Suprapubic skin (tissue), 4 donors: ENCODE results near the gene RNF217. TPM values are rescaled to one million over a fixed set of nuclear protein-coding genes. Genes with fewer than 3 reads are reported as not detected.
"Not testable (repeated sequence)": the region's sequence is repeated elsewhere in the genome, so short reads cannot be mapped to it uniquely, and the experiment has no call there.

Source experiments
- DNase-seq, 2 donors: peaks; one replicate each; pipeline ENCODE4 v3.0.0-alpha.2; 2019; ENCODE audit warnings: low spot score in 2 of 2
- H3K27ac ChIP-seq: fragments of 200-600 bp; sonication (generic); one replicate; pipeline ENCODE4 v1.5.1; 2019
- H3K27me3 ChIP-seq: fragments of 200-600 bp; sonication (generic); one replicate; pipeline ENCODE4 v1.5.1; 2019
- H3K36me3 ChIP-seq: fragments of 200-600 bp; sonication (generic); one replicate; pipeline ENCODE4 v1.5.1; 2019
- H3K4me1 ChIP-seq: fragments of 200-600 bp; sonication (generic); one replicate; pipeline ENCODE4 v1.5.1; 2019
- H3K4me3 ChIP-seq: fragments of 200-600 bp; sonication (generic); one replicate; pipeline ENCODE4 v1.5.1; 2019; ENCODE audit warnings: mild to moderate bottlenecking
- H3K9me3 ChIP-seq: fragments of 200-600 bp; sonication (generic); one replicate; pipeline ENCODE4 v1.5.1; 2019
- EP300 ChIP-seq: sonication (generic); formaldehyde crosslinking; IDR thresholded peaks from one replicate; pipeline ENCODE4 v1.6.1; 2017; ENCODE audit warnings: antibody characterized with exemption
- POLR2A ChIP-seq, 2 donors: fragments of 450-650 bp; IDR thresholded peaks; one replicate each; pipeline ENCODE4 v1.6.1; 2017; ENCODE audit warnings: antibody characterized with exemption in 2 of 2, mild to moderate bottlenecking in 2 of 2, moderate library complexity in 2 of 2
- POLR2AphosphoS5 ChIP-seq, 3 donors: sonication (generic); formaldehyde crosslinking; IDR thresholded peaks; one replicate each; pipeline ENCODE4 v1.6.1; 2017; ENCODE audit warnings: antibody characterized with exemption in 3 of 3
- WGBS: methylation state at CpG from one replicate; pipeline ENCODE4 v1.1.5; 2018; 5-methylcytosine and 5-hydroxymethylcytosine counted together
- total RNA-seq, 4 donors: library from RNA; depleted of rRNA; stranded (reverse); fragments of >200 nt; gene quantifications; one replicate each; pipeline ENCODE4 v1.1.0, GENCODE V29; 2016
- TF ChIP-seq, protein P1 (sequence below), 2 donors: fragments of 200-600 bp in 1 of 2; fragments of 450-650 bp in 1 of 2; sonication (generic) in 1 of 2; IDR thresholded peaks; one replicate each; pipeline ENCODE4 v1.5.1; 2016 to 2019; ENCODE audit warnings: antibody characterized with exemption in 2 of 2, mild to moderate bottlenecking in 1 of 2, moderate library complexity in 1 of 2

The RNF217 gene
- total RNA-seq, 4 donors from 2014 or later, result 32.3 to 55.1 (median 43.3) TPM

DNA sequence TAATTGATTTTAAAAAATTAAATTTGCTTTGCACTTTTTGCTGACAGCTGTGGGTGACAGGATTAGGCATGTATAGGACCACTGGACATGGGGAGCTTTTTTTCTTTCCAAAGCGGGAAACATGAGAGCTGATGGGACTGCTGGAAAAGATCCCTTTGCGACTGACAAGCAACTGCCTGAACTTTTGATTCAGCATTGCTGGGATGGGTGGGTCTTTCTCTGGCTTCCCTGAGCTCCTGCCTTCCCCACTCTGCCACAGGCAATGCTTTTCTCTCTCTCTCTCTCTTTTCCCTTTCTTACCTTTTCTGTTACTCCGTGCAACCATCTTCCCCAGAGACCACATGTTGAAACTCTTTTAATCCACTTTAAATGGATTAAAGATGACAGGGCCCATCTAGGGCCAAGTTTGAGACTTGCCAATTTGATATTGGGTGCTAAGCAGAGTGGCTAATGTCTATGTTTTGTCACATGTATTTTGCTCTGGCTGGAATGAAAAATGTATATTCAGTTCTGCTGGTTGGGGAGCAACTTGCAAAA lies 157.9 kb downstream of the RNF217 start:
- no peaks in the 10 kb centered on the region for H3K36me3 ChIP-seq
- H3K4me3 ChIP-seq, result no peak overlapping the region
- WGBS, result 81% methylated on average over 3 of the region's 3 CpGs
- no peak for TF ChIP-seq POLR2A (IDR thresholded peaks at IDR 0.05)
- TF ChIP-seq EP300, result no peak
- no peak for TF ChIP-seq POLR2AphosphoS5 (IDR thresholded peaks at IDR 0.05)
- TF ChIP-seq, protein P1, sequence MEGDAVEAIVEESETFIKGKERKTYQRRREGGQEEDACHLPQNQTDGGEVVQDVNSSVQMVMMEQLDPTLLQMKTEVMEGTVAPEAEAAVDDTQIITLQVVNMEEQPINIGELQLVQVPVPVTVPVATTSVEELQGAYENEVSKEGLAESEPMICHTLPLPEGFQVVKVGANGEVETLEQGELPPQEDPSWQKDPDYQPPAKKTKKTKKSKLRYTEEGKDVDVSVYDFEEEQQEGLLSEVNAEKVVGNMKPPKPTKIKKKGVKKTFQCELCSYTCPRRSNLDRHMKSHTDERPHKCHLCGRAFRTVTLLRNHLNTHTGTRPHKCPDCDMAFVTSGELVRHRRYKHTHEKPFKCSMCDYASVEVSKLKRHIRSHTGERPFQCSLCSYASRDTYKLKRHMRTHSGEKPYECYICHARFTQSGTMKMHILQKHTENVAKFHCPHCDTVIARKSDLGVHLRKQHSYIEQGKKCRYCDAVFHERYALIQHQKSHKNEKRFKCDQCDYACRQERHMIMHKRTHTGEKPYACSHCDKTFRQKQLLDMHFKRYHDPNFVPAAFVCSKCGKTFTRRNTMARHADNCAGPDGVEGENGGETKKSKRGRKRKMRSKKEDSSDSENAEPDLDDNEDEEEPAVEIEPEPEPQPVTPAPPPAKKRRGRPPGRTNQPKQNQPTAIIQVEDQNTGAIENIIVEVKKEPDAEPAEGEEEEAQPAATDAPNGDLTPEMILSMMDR (IDR thresholded peaks at IDR 0.05), result no peak
- H3K27me3 ChIP-seq, result no peaks in the 10 kb centered on the region
- no peak for DNase-seq
- H3K9me3 ChIP-seq, result no peaks in the 10 kb centered on the region
- H3K4me1 ChIP-seq, result no peaks in the 10 kb centered on the region
- no peak overlapping the region for H3K27ac ChIP-seq

DNA sequence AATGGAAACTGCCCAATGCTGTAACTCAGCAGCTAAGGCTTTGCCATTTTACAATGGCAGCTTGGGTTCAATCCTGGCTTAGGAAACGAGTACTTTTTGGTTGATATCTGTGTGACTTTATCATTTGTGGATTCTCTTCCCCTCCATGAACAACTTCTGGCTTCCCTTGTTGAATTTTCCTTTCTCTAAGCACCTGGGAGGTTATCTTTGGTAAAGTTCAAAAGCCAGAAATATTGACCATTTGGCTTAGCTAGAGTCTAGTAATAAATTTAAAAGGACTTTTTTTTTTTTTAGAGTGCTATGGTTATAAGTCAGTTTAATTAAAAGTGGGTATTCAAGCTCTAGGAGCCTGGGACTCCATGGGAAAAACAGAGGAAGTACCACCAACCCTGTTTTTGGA lies 159.7 kb downstream of the RNF217 start:
- no peaks in the 10 kb centered on the region for H3K9me3 ChIP-seq
- H3K4me3 ChIP-seq, result no peak overlapping the region
- no peaks in the 10 kb centered on the region for H3K4me1 ChIP-seq
- H3K27me3 ChIP-seq, result no peaks in the 10 kb centered on the region
- no peak for DNase-seq
- H3K27ac ChIP-seq, result no peak overlapping the region
- TF ChIP-seq POLR2AphosphoS5 (IDR thresholded peaks at IDR 0.05), result no peak
- TF ChIP-seq EP300, result no peak
- TF ChIP-seq POLR2A (IDR thresholded peaks at IDR 0.05), result no peak
- TF ChIP-seq, protein P1 (IDR thresholded peaks at IDR 0.05), result no peak
- 84% methylated on average over 1 of the region's 1 CpG for WGBS
- no peaks in the 10 kb centered on the region for H3K36me3 ChIP-seq

DNA sequence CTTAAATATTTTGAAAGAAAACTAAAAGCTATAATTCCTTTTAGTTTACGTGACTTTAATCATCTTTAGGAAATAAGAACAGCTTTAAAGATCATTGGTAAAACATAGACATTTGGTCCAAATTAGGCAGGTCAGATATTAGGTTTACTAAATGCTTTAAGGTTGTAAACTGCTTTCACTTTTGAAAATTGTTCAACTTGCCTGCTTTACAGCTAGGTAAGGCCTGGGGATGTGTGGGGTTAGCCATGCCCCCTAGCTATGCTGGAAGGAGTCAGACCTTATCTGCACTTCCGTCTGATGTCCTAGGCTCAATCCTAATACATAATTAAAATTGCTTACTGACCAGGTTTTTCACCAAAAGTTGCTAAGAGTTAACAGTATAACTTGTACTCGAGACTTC lies 160.8 kb downstream of the RNF217 start:
- Histone ChIP-seq H3K4me3 (no peak overlapping the region), H3K27me3 (no peaks in the 10 kb centered on the region), H3K27ac (no peak overlapping the region), H3K36me3 (no peaks in the 10 kb centered on the region), H3K9me3 (no peaks in the 10 kb centered on the region), H3K4me1 (no peaks in the 10 kb centered on the region)
- TF ChIP-seq EP300 (no peak), POLR2AphosphoS5 (IDR thresholded peaks at IDR 0.05) (no peak), POLR2A (IDR thresholded peaks at IDR 0.05) (no peak)
- TF ChIP-seq, protein P1 (IDR thresholded peaks at IDR 0.05), result no peak
- no peak for DNase-seq
- 71% methylated on average over 3 of the region's 3 CpGs for WGBS

DNA sequence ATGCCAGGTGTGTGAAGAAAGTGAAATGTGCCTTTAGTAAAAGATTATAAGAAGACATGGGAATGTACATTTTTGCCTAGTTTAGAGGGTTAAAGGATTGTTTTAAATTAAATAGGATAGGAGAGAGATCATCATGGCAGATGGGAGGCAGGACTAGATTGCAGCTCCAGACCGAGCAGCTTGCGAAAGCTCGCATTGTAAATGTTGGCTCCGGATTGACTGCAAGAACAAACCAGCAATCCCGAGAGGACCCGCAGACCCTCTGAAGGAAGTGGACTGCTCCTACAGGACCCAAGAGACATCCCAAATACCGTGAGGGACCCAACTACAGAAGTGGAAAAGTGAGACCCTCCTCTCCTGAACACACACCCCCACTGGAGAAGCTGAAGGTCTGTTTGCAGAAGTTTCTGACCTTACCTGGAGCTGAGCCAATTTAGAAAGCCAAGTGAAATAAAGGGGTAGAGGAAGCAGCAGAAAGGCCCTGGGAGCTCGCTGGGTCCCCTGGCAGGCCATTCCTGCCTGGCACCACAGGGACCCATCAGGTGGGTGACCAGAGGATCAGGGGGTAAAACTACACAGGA lies 161.3 kb downstream of the RNF217 start:
- no peak for DNase-seq
- H3K4me3 ChIP-seq, result no peak overlapping the region
- H3K27me3 ChIP-seq, result no peaks in the 10 kb centered on the region
- no peak for TF ChIP-seq EP300
- no peak for TF ChIP-seq POLR2AphosphoS5 (IDR thresholded peaks at IDR 0.05)
- TF ChIP-seq, protein P1 (IDR thresholded peaks at IDR 0.05), result no peak
- TF ChIP-seq POLR2A (IDR thresholded peaks at IDR 0.05), result no peak
- H3K9me3 ChIP-seq, result no peaks in the 10 kb centered on the region
- 75% methylated on average over 8 of the region's 8 CpGs for WGBS
- no peaks in the 10 kb centered on the region for H3K36me3 ChIP-seq
- peak overlapping the region; percentile 33 for H3K27ac ChIP-seq
- no peaks in the 10 kb centered on the region for H3K4me1 ChIP-seq

DNA sequence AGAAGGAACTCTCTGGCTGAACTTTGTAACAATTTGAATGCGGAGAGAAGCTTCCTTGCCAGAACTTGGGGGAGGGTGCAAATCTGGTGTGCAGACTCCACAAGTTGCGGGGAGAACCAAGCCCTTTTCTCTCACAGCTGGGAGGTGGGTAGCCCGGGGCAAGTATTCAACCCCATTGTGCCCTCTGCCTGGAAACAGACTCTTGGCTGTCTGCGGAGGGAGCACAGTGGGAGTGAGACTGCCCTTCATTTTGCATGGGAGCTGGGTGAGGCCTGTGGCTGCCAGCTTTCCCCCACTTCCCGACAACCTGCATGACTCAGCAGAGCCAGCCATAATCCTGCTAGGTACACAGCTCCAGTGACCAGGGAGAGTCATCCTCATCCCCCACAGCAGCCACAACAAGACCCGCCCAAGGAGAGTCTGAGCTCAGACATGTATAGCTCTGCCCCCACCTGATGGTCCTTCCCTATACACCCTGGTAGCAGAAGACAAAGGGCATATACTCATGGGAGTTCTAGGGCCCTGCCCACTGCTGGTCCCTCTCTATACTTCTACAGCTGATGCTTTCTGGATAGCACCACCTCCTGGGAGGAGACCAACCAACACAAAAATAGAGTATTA lies 161.9 kb downstream of the RNF217 start:
- DNase-seq, result no peak
- no peak for TF ChIP-seq EP300
- TF ChIP-seq POLR2A (IDR thresholded peaks at IDR 0.05), result no peak
- TF ChIP-seq, protein P1 (IDR thresholded peaks at IDR 0.05), result no peak
- no peak for TF ChIP-seq POLR2AphosphoS5 (IDR thresholded peaks at IDR 0.05)
- no peaks in the 10 kb centered on the region for H3K27me3 ChIP-seq
- peak overlapping the region; percentile 33 for H3K27ac ChIP-seq
- 84% methylated on average over 4 of the region's 6 CpGs for WGBS
- H3K4me1 ChIP-seq, result no peaks in the 10 kb centered on the region
- H3K9me3 ChIP-seq, result no peaks in the 10 kb centered on the region
- no peak overlapping the region for H3K4me3 ChIP-seq
- H3K36me3 ChIP-seq, result no peaks in the 10 kb centered on the region

DNA sequence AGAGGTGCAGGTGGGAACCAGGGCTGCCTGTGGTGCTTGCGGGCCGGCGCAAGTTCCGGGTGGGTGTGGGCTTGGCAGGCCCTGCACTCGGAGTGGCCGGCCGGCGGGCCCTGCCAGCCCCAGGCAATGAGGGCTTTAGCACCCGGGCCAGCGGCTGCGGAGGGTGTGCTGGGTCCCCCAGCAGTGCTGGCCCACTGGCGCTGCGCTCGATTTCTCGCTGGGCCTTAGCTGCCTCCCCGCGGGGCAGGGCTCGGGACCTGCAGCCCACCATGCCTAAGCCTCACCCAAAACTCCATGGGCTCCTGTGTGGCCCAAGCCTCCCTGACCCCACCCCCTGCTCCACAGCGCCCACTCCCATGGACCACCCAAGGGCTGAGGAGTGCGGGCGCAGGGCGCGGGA lies 163.6 kb downstream of the RNF217 start:
- H3K36me3 ChIP-seq, H3K27me3 ChIP-seq, H3K4me1 ChIP-seq, H3K4me3 ChIP-seq, DNase-seq, H3K9me3 ChIP-seq, H3K27ac ChIP-seq: not testable (repeated sequence)
- 97% methylated on average over 5 of the region's 23 CpGs for WGBS
